ENCODE data around the gene APOL3.

APOL3 gene

DNA sequence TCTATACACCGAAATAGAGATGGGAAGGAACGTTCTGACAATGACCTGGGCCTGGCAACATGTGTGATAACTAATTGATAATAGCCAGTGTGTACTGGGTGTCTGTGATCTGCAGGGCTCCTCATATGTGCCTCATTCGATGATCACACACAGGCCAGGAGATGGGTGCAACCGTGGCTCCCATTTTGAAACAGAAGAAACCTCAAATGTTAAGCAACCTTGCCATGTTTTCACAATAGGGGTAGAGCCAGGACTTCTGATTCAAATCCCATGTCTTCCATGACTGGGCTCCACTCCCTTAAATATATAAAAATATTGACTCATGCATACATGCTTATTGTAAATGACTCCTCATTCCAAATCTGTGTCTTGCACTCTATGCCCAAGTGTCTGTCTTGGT lies 11.1 kb downstream of the APOL3 start:
- DNase-seq (ENCODE audit: low read depth): peak; percentile 26
- no peak overlapping the region for H3K4me3 ChIP-seq (replicated peaks; ENCODE audit: low read depth, low read length)
- TF ChIP-seq, protein P1, sequence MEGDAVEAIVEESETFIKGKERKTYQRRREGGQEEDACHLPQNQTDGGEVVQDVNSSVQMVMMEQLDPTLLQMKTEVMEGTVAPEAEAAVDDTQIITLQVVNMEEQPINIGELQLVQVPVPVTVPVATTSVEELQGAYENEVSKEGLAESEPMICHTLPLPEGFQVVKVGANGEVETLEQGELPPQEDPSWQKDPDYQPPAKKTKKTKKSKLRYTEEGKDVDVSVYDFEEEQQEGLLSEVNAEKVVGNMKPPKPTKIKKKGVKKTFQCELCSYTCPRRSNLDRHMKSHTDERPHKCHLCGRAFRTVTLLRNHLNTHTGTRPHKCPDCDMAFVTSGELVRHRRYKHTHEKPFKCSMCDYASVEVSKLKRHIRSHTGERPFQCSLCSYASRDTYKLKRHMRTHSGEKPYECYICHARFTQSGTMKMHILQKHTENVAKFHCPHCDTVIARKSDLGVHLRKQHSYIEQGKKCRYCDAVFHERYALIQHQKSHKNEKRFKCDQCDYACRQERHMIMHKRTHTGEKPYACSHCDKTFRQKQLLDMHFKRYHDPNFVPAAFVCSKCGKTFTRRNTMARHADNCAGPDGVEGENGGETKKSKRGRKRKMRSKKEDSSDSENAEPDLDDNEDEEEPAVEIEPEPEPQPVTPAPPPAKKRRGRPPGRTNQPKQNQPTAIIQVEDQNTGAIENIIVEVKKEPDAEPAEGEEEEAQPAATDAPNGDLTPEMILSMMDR (IDR thresholded peaks at IDR 0.05; ENCODE audit: low read length, missing control alignments): no peak

DNA sequence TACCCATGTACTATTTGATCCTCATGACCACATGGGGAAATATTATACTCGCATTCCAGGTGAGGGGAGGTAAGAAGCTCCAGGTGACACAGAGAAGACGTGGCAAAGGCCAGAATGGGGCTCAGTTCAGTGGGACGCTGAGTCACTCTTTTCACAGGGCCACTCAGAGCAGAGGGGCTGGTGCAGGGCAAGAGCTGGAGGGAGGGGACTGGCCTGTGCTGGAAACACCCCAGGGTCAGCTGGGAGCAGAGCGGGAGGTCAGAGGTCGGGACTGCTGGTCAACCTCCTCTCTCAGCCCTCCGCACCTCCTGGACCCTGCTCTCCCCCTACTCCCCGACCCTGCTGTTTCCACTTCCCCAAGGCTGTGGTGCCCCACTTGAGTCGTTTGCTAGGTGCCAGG lies 12.1 kb downstream of the APOL3 start:
- TF ChIP-seq, protein P1 (IDR thresholded peaks at IDR 0.05; ENCODE audit: low read length, missing control alignments): no peak
- no peak overlapping the region for H3K4me3 ChIP-seq (replicated peaks; ENCODE audit: low read depth, low read length)
- DNase-seq (ENCODE audit: low read depth): no peak

DNA sequence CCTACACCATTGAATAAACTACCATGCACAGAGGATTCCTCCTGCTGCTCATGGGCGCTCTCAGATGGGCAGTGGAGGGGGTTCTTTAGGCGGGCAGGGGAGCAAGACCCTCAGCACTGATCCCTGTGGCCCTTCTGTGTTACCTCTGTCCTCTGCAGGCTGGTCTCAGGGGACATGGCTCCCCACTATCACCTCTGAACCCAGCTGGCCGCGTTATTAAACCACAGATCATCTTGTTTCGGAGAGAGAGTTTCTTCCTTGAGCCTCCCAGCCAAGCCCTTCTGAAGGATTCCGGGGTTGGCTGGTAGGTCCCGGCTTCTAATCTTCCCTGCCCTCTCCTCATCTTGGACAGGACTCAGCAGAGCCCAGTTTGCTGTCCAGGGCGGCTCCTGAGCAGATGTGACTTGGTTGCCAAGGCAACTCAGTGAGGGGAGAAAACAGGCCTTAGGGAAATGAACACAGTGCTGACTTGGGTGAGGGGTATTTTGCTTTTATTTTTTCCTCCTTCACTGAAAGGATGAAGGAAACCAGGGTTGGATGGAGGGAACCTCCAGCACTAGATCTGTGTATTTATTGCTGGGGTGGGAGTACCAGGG lies 13.3 kb downstream of the APOL3 start:
- DNase-seq (ENCODE audit: low read depth): no peak
- TF ChIP-seq, protein P1 (IDR thresholded peaks at IDR 0.05; ENCODE audit: low read length, missing control alignments): no peak
- H3K4me3 ChIP-seq (replicated peaks; ENCODE audit: low read depth, low read length): no peak overlapping the region

- no peak overlapping the region for H3K4me3 ChIP-seq (replicated peaks; ENCODE audit: low read depth, low read length)
- DNase-seq (ENCODE audit: low read depth): no peak
- TF ChIP-seq, protein P1 (IDR thresholded peaks at IDR 0.05; ENCODE audit: low read length, missing control alignments): no peak
Observed at GRCh38 chr22:36145881-36146280, 14.7 kb downstream of the APOL3 start.

GRCh38 chr22:36144886-36145541 lies 15.5 kb downstream of the APOL3 start:
- peak; percentile 88 for DNase-seq (ENCODE audit: low read depth)
- TF ChIP-seq, protein P1 (IDR thresholded peaks at IDR 0.05; ENCODE audit: low read length, missing control alignments): peak; percentile 95
- no peak overlapping the region for H3K4me3 ChIP-seq (replicated peaks; ENCODE audit: low read depth, low read length)

- H3K4me3 ChIP-seq (replicated peaks; ENCODE audit: low read depth, low read length): no peak overlapping the region
- TF ChIP-seq, protein P1 (IDR thresholded peaks at IDR 0.05; ENCODE audit: low read length, missing control alignments): no peak
- DNase-seq (ENCODE audit: low read depth): no peak
Observed at GRCh38 chr22:36143956-36144355, 16.6 kb downstream of the APOL3 start.
